GM23248 (cell line): ENCODE results near the gene LTBP4.

Experiments
- EZH2 ChIP-seq: fragments of 200-600 bp; sonication (generic); IDR thresholded peaks from 2 replicates; pipeline ENCODE4 v1.6.1; 2018; ENCODE audit warnings: antibody characterized with exemption, mild to moderate bottlenecking; ENCODE audit not compliant: insufficient read depth, poor library complexity, severe bottlenecking
- EZH2phosphoT487 ChIP-seq: fragments of 200-600 bp; sonication (generic); IDR thresholded peaks from 2 replicates; pipeline ENCODE4 v1.6.1; 2018; ENCODE audit warnings: antibody characterized with exemption, moderate library complexity, mild to moderate bottlenecking, low read depth; ENCODE audit not compliant: insufficient read depth

DNA sequence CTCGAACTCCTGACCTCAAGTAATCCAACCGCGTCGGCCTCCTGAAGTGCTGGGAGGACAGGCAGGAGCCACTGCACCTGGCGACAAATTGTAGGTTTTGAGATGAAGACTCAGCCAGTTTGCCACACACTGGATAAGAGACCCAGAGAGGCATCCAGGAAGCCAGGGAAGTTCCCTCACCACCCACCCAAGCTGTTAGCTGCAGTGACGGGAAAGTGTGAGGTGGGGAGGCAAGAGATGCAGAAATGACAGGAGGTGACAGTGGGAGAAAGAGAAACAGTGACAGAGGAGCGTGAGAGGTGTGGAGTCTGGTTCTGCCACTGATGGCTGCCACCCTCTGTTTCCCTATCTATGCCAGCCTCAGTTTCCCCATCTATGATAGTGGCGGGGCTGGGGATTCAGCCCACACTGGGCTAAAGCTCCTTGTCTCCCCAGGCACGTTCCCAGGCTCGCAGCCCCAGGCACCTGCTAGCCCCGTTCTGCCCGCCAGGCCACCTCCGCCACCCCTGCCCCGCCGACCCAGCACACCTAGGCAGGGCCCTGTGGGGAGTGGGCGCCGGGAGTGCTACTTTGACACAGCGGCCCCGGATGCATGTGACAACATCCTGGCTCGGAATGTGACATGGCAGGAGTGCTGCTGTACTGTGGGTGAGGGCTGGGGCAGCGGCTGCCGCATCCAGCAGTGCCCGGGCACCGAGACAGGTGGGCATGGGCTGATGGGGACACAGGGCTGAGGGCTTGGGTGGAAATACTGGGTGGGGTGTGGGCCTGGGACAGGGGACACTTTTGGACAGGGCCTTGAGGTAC, 21.0 kb downstream of the LTBP4 start:
- TF ChIP-seq EZH2 (no peak), EZH2phosphoT487 (no peak)
